Motor neuron (in vitro differentiated cells): ENCODE measurements around the gene NXF3. TPM values are rescaled to one million over a fixed set of nuclear protein-coding genes. Genes with fewer than 3 reads are reported as not detected.
A peak's percentile ranks its signal among the peaks of the same experiment; 100 is the strongest.
"Not testable (repeated sequence)": the region's sequence is repeated elsewhere in the genome, so short reads cannot be mapped to it uniquely, and the experiment has no call there.

Experiments used
- ATAC-seq, 8 experiments: fragments of 200-7000 bp; cut with Tn5 transposase; replicated peaks in 6 of 8; 2 replicates each; pipeline ENCODE4 v1.8.0; 2021; ENCODE audit warnings: mild to moderate bottlenecking in 8 of 8, moderate library complexity in 8 of 8
- H3K27ac ChIP-seq, 2 donors: fragments of 250-450 bp; sonication (Bioruptor Pico); 2 replicates each; pipeline ENCODE4 v1.9.0; 2021; ENCODE audit warnings: antibody characterized with exemption in 2 of 2, mild to moderate bottlenecking in 2 of 2, moderate library complexity in 1 of 2
- H3K4me1 ChIP-seq, 2 donors: fragments of 250-450 bp; sonication (Bioruptor Pico); replicated peaks in 1 of 2; 2 replicates each; pipeline ENCODE4 v1.6.1; 2021; ENCODE audit warnings: antibody characterized with exemption in 2 of 2, mild to moderate bottlenecking in 2 of 2, moderate library complexity in 1 of 2
- H3K4me3 ChIP-seq, 5 donors: fragments of 250-450 bp; sonication (Bioruptor Pico); 2 replicates each; pipeline ENCODE4 v1.9.0; 2021; ENCODE audit warnings: antibody characterized with exemption in 5 of 5, mild to moderate bottlenecking in 5 of 5, moderate library complexity in 4 of 5
- WGBS, 10 experiments: fragments of 450-650 bp; shearing (Covaris generic); methylation state at CpG; one replicate each; pipeline ENCODE4 v1.0.0; 2022; 5-methylcytosine and 5-hydroxymethylcytosine counted together
- in situ Hi-C, 9 experiments: fragments of 400-800 bp; cut with MboI; loops; one replicate each; pipeline ENCODE4 v1.15.0; 2021; ENCODE audit warnings: low sequenced_read_pairs in 9 of 9, low pct_unique_long_range_greater_than_20kb in 2 of 9; ENCODE audit not compliant: unreplicated experiment in 9 of 9
- total RNA-seq, 8 experiments: library from RNA; unstranded; fragments of 300-600 nt; gene quantifications; 2 replicates each; pipeline versions ENCODE4 v1.2.3 to v1.2.4, GENCODE V29; 2022

NXF3 gene
- total RNA-seq, 8 experiments from 2014 or later = 0.24 to 34.6 (median 0.35) TPM; not detected in 4

DNA sequence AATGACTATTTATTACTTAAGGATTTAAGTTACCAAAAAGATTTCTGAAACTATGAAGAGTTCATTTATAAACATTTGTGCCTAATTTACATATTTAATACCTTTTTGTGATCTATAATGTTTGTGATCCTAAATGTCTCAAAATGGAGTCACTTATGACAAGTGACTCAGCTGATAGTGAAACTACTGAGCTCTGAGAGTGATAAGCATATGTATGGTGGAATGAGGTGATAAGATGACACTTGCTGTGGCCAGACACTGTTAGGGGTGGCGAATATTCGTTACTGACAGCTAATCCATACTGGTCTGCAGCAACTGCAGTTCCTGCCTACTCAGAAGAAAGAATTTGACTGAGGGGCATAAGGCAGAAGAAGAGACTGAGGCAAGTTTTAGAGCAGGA, 5.5 kb upstream of the NXF3 start:
- Histone ChIP-seq H3K27ac (no peak overlapping the region), H3K4me3 (no peak overlapping the region), H3K4me1 (peaks cover 0 to 5% of the 10 kb centered on the region in 2 donors)
- WGBS, 10 experiments = 0 to 92% (median 58%) methylated on average over 2 of the region's 2 CpGs; no CpG with 5 or more reads in 7 of the 10 experiments
- in situ Hi-C loops = no loop called here
- peak in 1 of 8 experiments; percentile 20 for ATAC-seq

DNA sequence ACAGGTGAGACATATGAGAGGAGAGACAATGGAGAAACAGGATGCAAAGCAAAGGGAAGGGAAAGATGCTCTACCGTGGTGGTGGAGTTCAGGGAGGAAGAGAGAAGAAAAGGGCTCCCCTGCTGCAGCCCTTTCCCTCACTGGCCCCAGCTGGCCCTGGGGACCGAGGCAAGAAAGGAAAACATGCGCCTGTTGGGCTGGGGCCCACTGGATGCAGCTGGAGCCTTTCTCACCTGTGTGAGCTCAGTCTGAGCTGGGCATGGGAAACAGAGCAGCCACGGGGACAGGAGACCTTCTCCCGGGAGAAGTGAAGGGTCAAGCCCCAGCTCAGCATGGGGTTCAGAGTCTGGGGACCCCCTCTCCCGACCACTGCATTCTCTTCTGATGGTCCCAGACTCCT, 11.9 kb downstream of the NXF3 start:
- no peak overlapping the region for H3K4me3 ChIP-seq
- no peak overlapping the region for H3K27ac ChIP-seq
- WGBS, 10 experiments = 8 to 40% methylated on average over 1 to 2 of the region's 6 CpGs; no CpG with 5 or more reads in 8 of the 10 experiments

DNA sequence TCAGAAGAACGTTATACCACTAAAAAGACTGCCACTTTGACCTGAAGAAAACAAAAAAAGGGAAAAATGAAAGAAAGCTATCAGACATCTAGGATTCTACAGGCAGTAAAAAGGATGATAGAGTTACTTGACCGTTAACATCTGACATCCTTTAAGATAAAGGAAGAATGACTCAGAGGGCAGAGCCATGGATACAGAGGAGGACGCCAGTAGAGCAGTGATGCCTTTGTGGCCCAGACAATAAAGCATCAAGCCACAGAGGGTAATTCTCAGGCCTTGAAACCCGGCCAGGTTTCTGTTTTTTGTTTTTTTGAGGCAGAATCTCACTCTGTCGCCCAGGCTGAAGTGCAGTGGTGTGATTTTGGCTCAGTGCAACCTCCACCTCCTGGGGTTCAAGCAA, 19.5 kb downstream of the NXF3 start:
- Histone ChIP-seq H3K4me1 (peaks cover 0 to 4% of the 10 kb centered on the region in 2 donors), H3K4me3 (no peak overlapping the region), H3K27ac (no peak overlapping the region)
- in situ Hi-C loops = loop anchor here in 1 of 9 experiments (25.0 kb wide), 1 partner anchor 89 kb away; no protein-coding TSS in a partner anchor
- peak in 6 of 8 experiments; percentile 20 to 87 (median 72) for ATAC-seq
- WGBS, 10 experiments = 0 to 21% (median 0%) methylated on average over 1 to 3 of the region's 5 CpGs; no CpG with 5 or more reads in 5 of the 10 experiments

More for the DNA sequence above, 11.9 kb downstream of the NXF3 start:
- in situ Hi-C loops = no loop called here
- H3K4me1 ChIP-seq = peaks cover 0 to 4% of the 10 kb centered on the region in 2 donors
- no peak for ATAC-seq

DNA sequence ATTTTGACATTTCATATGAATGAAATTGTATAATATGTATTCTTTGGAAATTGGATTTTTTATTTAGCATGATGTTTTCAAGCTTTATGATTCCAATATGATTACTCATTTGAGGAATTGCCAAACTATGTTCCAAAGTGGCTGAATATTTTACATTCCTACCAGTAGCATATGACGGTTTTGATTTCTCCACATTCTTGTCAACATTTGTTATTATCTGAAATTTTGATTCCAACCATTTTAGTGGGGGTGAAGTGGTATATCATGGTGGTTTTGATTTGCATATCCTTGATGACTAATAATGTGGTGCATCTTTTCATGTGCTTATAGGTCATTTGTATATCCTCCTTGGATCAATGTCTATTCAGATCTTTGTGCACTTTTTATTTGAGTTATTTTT, 26.3 kb downstream of the NXF3 start:
- in situ Hi-C loops = loop anchor here in 1 of 9 experiments (25.0 kb wide), 1 partner anchor 96 kb away; no protein-coding TSS in a partner anchor
- Histone ChIP-seq H3K4me1 (peaks cover 0 to 5% of the 10 kb centered on the region in 2 donors), H3K27ac (no peak overlapping the region), H3K4me3 (no peak overlapping the region)
- no peak for ATAC-seq
- WGBS, 10 experiments = 0 to 100% (median 82%) methylated on average over 1 of the region's 1 CpG; no CpG with 5 or more reads in 6 of the 10 experiments

DNA sequence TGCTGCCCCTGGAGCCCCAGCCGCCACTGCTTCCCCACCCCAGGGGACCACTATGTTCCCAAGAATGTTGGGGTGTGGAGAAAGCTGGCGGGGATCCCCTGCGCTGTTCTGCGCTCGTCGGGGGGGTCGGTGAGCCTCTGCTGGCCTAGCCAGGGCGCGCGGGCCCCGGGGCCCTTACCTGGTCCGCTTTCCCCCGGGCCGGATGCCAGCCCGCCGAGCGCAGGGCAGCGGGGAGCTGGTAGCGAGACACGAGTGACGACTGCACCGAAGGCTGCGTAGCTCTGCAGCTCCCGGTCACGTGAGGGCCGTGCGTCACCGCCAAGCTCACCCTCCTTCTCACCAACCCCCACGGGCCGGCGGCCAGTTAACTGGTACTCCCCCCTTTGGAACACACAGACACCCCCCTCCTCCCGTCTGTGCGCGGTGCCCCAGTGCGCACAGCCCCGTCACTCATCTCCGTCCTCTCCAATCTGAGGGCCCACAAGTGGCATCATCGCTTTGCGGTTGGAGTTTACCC, 29.0 kb downstream of the NXF3 start, which contains the start of gene BEX1:
Gene BEX1 (minus strand): TSS at position 254 of the 517 bp plus-strand sequence. CDS start 897 bp downstream, outside the sequence.
- H3K4me3 ChIP-seq = peak within 1 kb of the TSS; percentile 61 to 92 (median 78)
- in situ Hi-C loops = loop anchor here in 1 of 9 experiments (25.0 kb wide), 1 partner anchor 98 kb away; no protein-coding TSS in a partner anchor
- peaks cover 0 to 5% of the 10 kb centered on the region in 2 donors for H3K4me1 ChIP-seq
- peak within 1 kb of the TSS; percentile 92 to 93 for H3K27ac ChIP-seq
- 44% methylated on average over 10 of the region's 39 CpGs; no CpG with 5 or more reads in 9 of the 10 experiments for WGBS, 10 experiments
- ATAC-seq = peak in 7 of 8 experiments; percentile 26 to 96 (median 95)

DNA sequence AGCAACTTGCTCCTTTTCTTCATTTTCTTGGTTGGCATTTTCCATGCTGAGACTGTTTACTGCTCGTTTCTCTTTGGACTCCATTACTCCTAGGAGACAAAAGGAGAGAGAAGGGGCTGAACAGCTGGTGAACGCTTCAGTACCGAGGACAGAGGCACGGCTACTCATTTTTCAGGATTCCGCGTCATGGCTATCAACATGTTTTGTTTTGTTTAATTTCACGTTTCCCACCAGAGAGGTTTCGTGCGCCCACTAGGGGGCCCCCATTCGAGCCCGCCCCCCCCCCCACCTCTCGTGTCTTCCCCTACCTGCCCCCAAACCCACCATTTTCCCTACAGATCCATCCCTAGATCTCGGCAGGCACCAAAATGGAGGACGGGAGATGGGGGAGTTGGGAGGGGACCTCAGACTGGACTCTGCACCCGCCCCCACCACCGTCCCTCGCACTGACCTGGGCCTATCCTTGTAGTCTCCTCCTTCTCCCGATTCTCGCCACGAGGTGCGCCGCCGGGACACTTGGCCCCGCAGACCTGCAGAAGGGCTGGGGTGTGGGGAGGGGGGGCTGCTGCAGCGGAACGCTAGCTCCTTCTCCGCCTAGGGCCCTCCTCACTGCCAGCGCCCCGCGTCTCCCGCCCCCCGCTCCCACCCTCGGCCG, 29.6 kb downstream of the NXF3 start:
- Histone ChIP-seq H3K4me3 (peak overlapping the region; percentile 61 to 92 (median 78)), H3K27ac (peak overlapping the region; percentile 92 to 93), H3K4me1 (peaks cover 0 to 5% of the 10 kb centered on the region in 2 donors)
- in situ Hi-C loops = loop anchor here in 1 of 9 experiments (25.0 kb wide), 1 partner anchor 99 kb away; no protein-coding TSS in a partner anchor
- ATAC-seq = peak; percentile 42 to 74 (median 60)
- 0 to 20% (median 6%) methylated on average over 1 to 3 of the region's 34 CpGs; no CpG with 5 or more reads in 6 of the 10 experiments for WGBS, 10 experiments

DNA sequence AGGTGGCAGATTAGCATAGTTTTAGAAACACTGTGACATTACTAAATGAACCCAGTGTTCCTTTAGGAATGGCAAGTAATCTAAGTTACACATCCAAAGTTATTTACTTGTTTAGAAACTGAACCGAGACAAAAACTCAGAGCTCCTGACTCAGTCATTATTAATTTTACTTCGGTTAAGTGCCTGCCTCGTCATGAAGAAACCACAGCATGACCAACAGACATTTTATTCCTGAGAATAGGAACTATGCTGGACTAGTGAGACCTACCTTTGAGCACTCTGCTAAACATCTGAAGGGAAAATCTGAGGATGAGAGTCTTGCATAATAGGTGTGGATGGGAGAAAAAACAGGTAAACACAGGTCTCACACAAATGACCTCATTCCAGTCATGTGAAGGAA, 31.5 kb downstream of the NXF3 start:
- in situ Hi-C loops = loop anchor here in 1 of 9 experiments (25.0 kb wide), 1 partner anchor 101 kb away; no protein-coding TSS in a partner anchor
- Histone ChIP-seq H3K4me3 (no peak overlapping the region), H3K27ac (no peak overlapping the region), H3K4me1 (peaks cover 0 to 5% of the 10 kb centered on the region in 2 donors)
- WGBS, 10 experiments = 0 to 65% (median 20%) methylated on average over 1 to 3 of the region's 3 CpGs; no CpG with 5 or more reads in 6 of the 10 experiments
- no peak for ATAC-seq

DNA sequence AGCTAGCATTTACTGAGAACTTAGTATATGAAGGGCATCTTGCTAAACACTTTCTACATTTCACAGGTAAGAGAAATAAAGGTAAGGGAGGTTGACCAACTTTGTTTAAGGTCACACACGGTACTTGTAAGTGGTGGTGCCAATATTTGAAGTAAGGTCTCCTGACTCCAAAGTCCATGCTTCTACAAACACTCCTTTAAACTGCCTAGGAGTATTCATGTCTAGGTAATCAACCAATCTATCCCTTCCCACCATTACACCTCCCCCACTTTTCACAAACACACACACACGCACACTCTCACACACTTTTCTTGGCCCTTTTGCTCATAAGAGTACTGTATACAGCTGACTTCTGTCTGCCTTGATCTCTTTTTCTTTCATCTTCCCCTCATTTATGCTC, 36.0 kb downstream of the NXF3 start:
- Histone ChIP-seq H3K27ac (no peak overlapping the region), H3K4me1 (no peaks in the 10 kb centered on the region), H3K4me3 (no peak overlapping the region)
- in situ Hi-C loops = loop anchor here in 1 of 9 experiments (25.0 kb wide), 1 partner anchor 105 kb away; no protein-coding TSS in a partner anchor
- WGBS, 10 experiments = 0 to 100% (median 64%) methylated on average over 1 to 2 of the region's 2 CpGs; no CpG with 5 or more reads in 4 of the 10 experiments
- no peak for ATAC-seq

DNA sequence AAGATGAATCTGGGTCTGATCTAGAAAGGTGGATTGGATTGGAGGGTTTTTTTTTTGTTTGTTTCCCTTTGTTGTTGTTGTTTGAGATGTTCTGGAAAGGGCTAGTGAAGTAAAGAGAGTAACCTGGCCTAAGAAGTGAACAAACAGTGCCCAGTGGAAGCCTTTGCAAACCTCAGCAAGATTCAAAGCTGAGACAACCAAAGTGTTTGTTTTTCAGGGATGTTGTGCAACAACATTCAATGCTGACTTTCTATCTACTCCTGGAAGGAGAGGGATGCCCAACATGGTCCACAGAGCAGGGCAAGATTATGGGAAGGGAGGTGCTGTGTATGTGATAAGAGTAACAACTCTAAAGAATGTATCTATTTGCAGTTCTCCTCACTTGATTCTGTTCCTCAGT, 40.3 kb downstream of the NXF3 start:
- H3K27ac ChIP-seq = no peak overlapping the region

DNA sequence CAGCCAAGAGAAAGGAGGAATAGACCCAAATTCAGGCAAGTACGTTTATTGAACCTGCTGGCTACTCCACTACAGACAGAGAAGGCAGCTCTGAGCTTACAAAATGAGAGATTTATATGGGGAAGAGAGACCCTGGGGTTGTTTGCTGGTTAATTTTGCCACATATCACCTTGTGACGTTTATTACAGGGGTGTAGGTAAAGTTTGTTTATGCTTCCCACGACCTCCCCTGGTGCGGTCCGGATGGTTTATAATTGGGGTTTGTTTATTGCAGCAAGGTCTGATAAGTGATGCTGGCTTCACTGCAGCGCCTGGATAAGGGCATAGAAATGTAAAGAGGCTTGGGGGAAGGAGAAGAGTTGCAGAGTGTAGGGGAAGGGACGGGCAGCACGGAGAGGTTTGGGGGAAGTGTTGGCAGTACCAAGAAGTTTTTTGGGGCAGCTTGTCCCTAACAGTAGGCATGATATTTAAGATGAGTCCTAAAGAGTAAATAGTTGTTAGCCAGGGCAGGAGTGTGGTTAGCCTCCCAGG, 41.6 kb downstream of the NXF3 start:
- H3K4me3 ChIP-seq = no peak overlapping the region
- no peaks in the 10 kb centered on the region for H3K4me1 ChIP-seq
- no peak for ATAC-seq
- 0 to 30% (median 4%) methylated on average over 2 to 8 of the region's 8 CpGs; no CpG with 5 or more reads in 7 of the 10 experiments for WGBS, 10 experiments
- in situ Hi-C loops = loop anchor here in 1 of 9 experiments (25.0 kb wide), 1 partner anchor 111 kb away; no protein-coding TSS in a partner anchor
- H3K27ac ChIP-seq = no peak overlapping the region

More for the DNA sequence above, 40.3 kb downstream of the NXF3 start:
- in situ Hi-C loops = loop anchor here in 1 of 9 experiments (25.0 kb wide), 1 partner anchor 110 kb away; no protein-coding TSS in a partner anchor
- Histone ChIP-seq H3K4me3 (no peak overlapping the region), H3K4me1 (no peaks in the 10 kb centered on the region)
- no peak for ATAC-seq

DNA sequence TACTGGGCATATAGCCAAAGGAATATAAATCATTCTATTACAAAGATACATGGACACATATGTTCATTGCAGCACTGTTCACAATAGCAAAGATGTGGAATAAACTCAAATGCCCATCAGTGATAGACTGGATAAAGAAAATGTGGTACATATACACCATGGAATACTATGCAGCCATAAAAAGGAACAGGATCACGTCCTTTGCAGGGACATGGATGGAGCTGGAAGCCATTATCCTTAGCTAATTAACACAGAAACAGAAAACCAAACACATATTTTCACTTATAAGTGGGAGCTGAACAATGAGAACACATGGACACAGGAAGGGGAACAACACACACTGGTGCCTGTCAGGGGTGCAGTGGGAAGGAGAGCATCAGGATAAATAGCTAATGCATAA, 59.6 kb downstream of the NXF3 start:
- H3K4me1 ChIP-seq, in situ Hi-C loops, H3K27ac ChIP-seq, ATAC-seq, H3K4me3 ChIP-seq: not testable (repeated sequence)
- WGBS, 10 experiments = 60% methylated on average over 1 of the region's 1 CpG; no CpG with 5 or more reads in 8 of the 10 experiments
